AG04449 (cell line): ENCODE data around the gene ARRB2.

Source experiments
- CTCF ChIA-PET: fragments of 350-600 bp; formaldehyde crosslinking; extraction: SDS; loops from one replicate; lab custom pipeline; 2021; ENCODE audit warnings: antibody characterized with exemption; lab: Yijun Ruan, JAX
- POLR2A ChIA-PET: fragments of 400-600, 350-600 bp; formaldehyde crosslinking; extraction: SDS; loops from one replicate; lab custom pipeline; 2020; ENCODE audit warnings: antibody characterized with exemption, inconsistent platforms; lab: Yijun Ruan, JAX
- DNase-seq: peaks from one replicate; pipeline ENCODE4 v3.0.0-alpha.2; 2010; ENCODE audit warnings: low read depth, low spot score
- H3K4me3 ChIP-seq: 2 replicates; pipeline ENCODE4 v1.5.1; 2011; ENCODE audit warnings: low read depth, mild to moderate bottlenecking, control low read depth, low read length
- CTCF ChIP-seq: IDR thresholded peaks from one replicate; pipeline ENCODE4 v1.5.1; 2011; ENCODE audit warnings: mild to moderate bottlenecking, moderate library complexity, low read length, control low read depth, inconsistent platforms; ENCODE audit not compliant: insufficient read depth; ENCODE audit errors: missing control alignments

The ARRB2 gene

GRCh38 chr17:4672055-4672630, 38.3 kb upstream of the ARRB2 start:
- POLR2A ChIA-PET: no interaction called here
- H3K4me3 ChIP-seq: no peak overlapping the region
- no peak for TF ChIP-seq CTCF
- CTCF ChIA-PET: no interaction called here
- DNase-seq: no peak

- DNase-seq: no peak
Observed at GRCh38 chr17:4672751-4673150, 37.7 kb upstream of the ARRB2 start.

GRCh38 chr17:4673169-4673568, 37.3 kb upstream of the ARRB2 start:
- TF ChIP-seq CTCF: no peak
- POLR2A ChIA-PET: no interaction called here
- no peak for DNase-seq
- CTCF ChIA-PET: no interaction called here
- H3K4me3 ChIP-seq: no peak overlapping the region

More at GRCh38 chr17:4672751-4673150, 37.7 kb upstream of the ARRB2 start:
- ChIA-PET POLR2A (no interaction called here), CTCF (no interaction called here)
- TF ChIP-seq CTCF: no peak
- H3K4me3 ChIP-seq: no peak overlapping the region

- no peak for DNase-seq
- no peak for TF ChIP-seq CTCF
- H3K4me3 ChIP-seq: no peak overlapping the region
- POLR2A ChIA-PET: no interaction called here
- CTCF ChIA-PET: no interaction called here
Observed at GRCh38 chr17:4673986-4674684, 36.3 kb upstream of the ARRB2 start.

- ChIA-PET CTCF (no interaction called here), POLR2A (no interaction called here)
- no peak for DNase-seq
- H3K4me3 ChIP-seq: no peak overlapping the region
- TF ChIP-seq CTCF: no peak
Observed at GRCh38 chr17:4674685-4674998, 35.8 kb upstream of the ARRB2 start.

GRCh38 chr17:4675791-4676190, 34.6 kb upstream of the ARRB2 start:
- DNase-seq: no peak
- CTCF ChIA-PET: no interaction called here
- no peak overlapping the region for H3K4me3 ChIP-seq
- no peak for TF ChIP-seq CTCF
- POLR2A ChIA-PET: no interaction called here
